ENCODE measurements around the gene CRYL1. TPM values are rescaled to one million over a fixed set of nuclear protein-coding genes. Genes with fewer than 3 reads are reported as not detected.

Gene CRYL1
- total RNA-seq, 1 donor from 2014 or later, result 29.4 TPM

DNA sequence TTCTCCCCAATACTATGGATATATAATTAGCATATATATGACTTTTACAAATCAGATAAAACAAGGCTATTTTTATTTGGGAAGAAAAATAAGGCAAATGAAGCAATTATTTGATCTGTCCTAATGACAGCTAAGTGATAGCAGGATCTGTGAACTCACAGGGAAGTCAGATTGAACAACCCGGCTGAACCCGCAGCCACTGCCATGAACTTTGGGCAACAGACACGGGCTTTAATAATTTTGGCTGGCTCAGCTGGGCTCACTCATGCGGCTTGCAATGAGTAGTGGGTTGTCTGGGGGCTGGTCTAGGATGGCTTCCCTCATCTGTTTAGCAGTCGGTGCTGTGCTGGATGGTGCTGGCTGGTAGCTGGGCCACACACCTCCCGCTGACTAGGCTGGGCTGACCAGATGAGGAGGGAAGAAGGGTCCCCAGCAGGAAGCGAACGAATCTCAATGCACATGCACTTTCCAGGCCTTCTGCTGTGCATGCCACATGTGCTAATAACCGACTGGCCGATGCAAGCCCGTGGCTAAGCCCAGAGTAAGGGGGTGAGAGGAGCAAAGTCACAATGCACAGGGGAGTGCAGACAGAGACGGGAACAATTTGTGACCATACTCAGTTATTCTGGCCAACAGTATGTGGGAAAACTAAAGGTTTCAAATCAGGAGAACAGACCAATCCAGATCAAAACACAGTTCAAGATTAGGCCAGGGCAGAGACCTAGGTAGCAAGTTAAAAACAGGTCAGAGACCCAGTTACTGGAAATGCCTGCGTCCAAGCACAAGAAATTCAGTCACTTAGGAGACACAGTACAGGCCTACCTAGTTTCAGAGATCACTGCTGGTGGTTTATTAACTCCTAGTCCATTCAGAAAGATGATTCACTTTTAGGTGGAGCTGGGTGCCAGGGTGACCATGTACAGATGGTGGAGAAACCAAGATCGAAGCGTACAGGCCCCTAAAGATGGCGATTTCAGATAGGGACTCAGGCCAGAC lies 22.3 kb downstream of the CRYL1 start:
- H3K4me1 Mint-ChIP-seq, result peaks cover 14% of the 10 kb centered on the region
- TF ChIP-seq, protein P1, sequence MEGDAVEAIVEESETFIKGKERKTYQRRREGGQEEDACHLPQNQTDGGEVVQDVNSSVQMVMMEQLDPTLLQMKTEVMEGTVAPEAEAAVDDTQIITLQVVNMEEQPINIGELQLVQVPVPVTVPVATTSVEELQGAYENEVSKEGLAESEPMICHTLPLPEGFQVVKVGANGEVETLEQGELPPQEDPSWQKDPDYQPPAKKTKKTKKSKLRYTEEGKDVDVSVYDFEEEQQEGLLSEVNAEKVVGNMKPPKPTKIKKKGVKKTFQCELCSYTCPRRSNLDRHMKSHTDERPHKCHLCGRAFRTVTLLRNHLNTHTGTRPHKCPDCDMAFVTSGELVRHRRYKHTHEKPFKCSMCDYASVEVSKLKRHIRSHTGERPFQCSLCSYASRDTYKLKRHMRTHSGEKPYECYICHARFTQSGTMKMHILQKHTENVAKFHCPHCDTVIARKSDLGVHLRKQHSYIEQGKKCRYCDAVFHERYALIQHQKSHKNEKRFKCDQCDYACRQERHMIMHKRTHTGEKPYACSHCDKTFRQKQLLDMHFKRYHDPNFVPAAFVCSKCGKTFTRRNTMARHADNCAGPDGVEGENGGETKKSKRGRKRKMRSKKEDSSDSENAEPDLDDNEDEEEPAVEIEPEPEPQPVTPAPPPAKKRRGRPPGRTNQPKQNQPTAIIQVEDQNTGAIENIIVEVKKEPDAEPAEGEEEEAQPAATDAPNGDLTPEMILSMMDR (IDR thresholded peaks at IDR 0.05; ENCODE audit: unreplicated experiment), result no peak

DNA sequence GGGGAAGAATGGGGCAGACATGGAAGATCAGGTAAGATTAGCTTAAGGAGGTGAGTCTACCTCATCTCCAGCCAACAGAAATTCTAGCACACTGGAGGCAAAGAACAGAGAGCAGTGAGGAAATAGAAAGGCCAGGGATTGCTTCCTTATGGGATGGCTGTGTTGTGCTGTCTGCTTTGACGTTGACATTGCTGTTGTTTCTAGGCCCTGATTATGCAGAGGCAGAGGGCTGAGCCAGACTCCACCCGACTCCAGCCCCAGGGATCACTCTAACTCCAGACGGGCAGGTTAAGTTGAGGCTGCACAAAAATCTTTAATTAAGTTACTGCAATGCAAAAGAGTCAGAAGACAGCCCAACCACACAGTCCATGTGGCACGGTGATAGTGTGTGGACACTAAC lies 24.1 kb downstream of the CRYL1 start:
- peaks cover 12% of the 10 kb centered on the region for H3K9me3 Mint-ChIP-seq
- peaks cover 10% of the 10 kb centered on the region for H3K4me1 Mint-ChIP-seq
- H3K27me3 Mint-ChIP-seq (ENCODE audit: low read depth), result no peaks in the 10 kb centered on the region
- TF ChIP-seq, protein P1 (IDR thresholded peaks at IDR 0.05; ENCODE audit: unreplicated experiment), result no peak
- H3K27ac Mint-ChIP-seq, result no peak overlapping the region
- H3K4me3 Mint-ChIP-seq, result no peak overlapping the region
- DNase-seq (ENCODE audit: low spot score in 2 of 2, unreplicated experiment in 2 of 2), result no peak
- H3K36me3 Mint-ChIP-seq, result peaks cover 20% of the 10 kb centered on the region

More for the DNA sequence above, 22.3 kb downstream of the CRYL1 start:
- no peak overlapping the region for H3K27ac Mint-ChIP-seq
- H3K36me3 Mint-ChIP-seq, result peaks cover 20% of the 10 kb centered on the region
- H3K4me3 Mint-ChIP-seq, result no peak overlapping the region
- no peak for DNase-seq (ENCODE audit: low spot score in 2 of 2, unreplicated experiment in 2 of 2)
- peaks cover 12% of the 10 kb centered on the region for H3K9me3 Mint-ChIP-seq
- H3K27me3 Mint-ChIP-seq (ENCODE audit: low read depth), result no peaks in the 10 kb centered on the region

DNA sequence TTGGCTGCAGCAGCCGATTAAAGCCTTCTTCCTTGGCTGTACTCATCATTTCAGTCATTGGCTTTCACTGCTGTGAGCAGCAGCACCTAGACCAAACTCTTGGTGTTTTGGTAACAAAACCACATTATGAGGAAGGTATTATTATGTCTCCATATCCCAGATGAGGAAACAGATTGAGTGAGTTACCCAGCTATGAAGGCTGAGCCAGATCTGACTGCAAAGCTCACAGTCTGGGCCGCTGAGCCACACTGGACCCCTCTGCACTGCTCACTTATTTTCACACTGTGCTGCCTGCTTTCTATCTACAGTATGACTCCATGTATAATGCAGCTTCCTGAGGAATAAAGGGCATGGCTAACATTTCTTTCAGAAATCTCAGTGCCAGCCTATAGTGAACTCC lies 24.5 kb downstream of the CRYL1 start:
- Mint-ChIP-seq H3K27me3 (ENCODE audit: low read depth) (no peaks in the 10 kb centered on the region), H3K4me3 (no peak overlapping the region), H3K27ac (no peak overlapping the region), H3K9me3 (peaks cover 12% of the 10 kb centered on the region), H3K36me3 (peaks cover 20% of the 10 kb centered on the region), H3K4me1 (peaks cover 5% of the 10 kb centered on the region)
- DNase-seq (ENCODE audit: low spot score in 2 of 2, unreplicated experiment in 2 of 2), result no peak
- TF ChIP-seq, protein P1 (IDR thresholded peaks at IDR 0.05; ENCODE audit: unreplicated experiment), result no peak

DNA sequence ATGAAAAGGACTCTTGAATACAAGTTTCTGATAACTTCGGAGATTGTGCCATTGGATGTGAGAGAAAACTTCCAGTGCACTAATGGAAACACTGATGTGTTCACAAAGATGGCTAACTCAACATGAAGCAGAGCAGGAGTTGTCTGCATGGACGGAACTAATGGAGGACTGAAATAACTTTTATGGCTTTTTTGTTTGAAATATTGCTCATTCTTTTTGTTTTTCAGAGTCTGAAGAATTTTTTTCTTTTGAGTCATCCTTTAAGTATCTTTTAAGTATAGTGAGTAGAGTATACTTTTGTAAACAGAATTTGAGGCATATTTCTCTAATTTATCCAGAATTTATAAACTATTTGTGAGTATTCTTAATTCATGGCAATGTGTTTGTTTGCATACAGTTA lies 25.7 kb downstream of the CRYL1 start:
- TF ChIP-seq, protein P1 (IDR thresholded peaks at IDR 0.05; ENCODE audit: unreplicated experiment), result no peak
- H3K9me3 Mint-ChIP-seq, result peaks cover 12% of the 10 kb centered on the region
- no peak overlapping the region for H3K27ac Mint-ChIP-seq

GRCh38 chr13:20498659-20499058 lies 27.0 kb downstream of the CRYL1 start:
- no peak for DNase-seq (ENCODE audit: low spot score in 2 of 2, unreplicated experiment in 2 of 2)
- no peak overlapping the region for H3K27ac Mint-ChIP-seq
- H3K4me3 Mint-ChIP-seq, result no peak overlapping the region
- peaks cover 12% of the 10 kb centered on the region for H3K9me3 Mint-ChIP-seq
- H3K27me3 Mint-ChIP-seq (ENCODE audit: low read depth), result no peaks in the 10 kb centered on the region
- TF ChIP-seq, protein P1 (IDR thresholded peaks at IDR 0.05; ENCODE audit: unreplicated experiment), result no peak
- peaks cover 6% of the 10 kb centered on the region for H3K4me1 Mint-ChIP-seq
- H3K36me3 Mint-ChIP-seq, result peaks cover 19% of the 10 kb centered on the region

More for the DNA sequence above, 25.7 kb downstream of the CRYL1 start:
- peaks cover 3% of the 10 kb centered on the region for H3K4me1 Mint-ChIP-seq
- no peaks in the 10 kb centered on the region for H3K27me3 Mint-ChIP-seq (ENCODE audit: low read depth)
- peaks cover 19% of the 10 kb centered on the region for H3K36me3 Mint-ChIP-seq
- no peak for DNase-seq (ENCODE audit: low spot score in 2 of 2, unreplicated experiment in 2 of 2)
- no peak overlapping the region for H3K4me3 Mint-ChIP-seq

Measured in mesothelial cell of epicardium (in vitro differentiated cells).